RWPE2 (cell line): ENCODE data around the gene FHOD3.

ENCODE experiments used
- ATAC-seq: fragments of 200-7000 bp; cut with Tn5 transposase; 3 replicates; pipeline ENCODE4 v1.9.1; 2021; ENCODE audit warnings: low read depth
- DNase-seq: peaks from one replicate; pipeline ENCODE4 v3.0.0-alpha.2; 2020; ENCODE audit warnings: low spot score
- H3K27ac ChIP-seq: fragments of 450-650 bp; 2 replicates; pipeline ENCODE4 v1.5.1; 2017; ENCODE audit warnings: mild to moderate bottlenecking; ENCODE audit not compliant: poor library complexity, severe bottlenecking
- H3K27me3 ChIP-seq: fragments of 250-450 bp; sonication (Bioruptor Pico); 2 replicates; pipeline ENCODE4 v1.5.1; 2021; ENCODE audit warnings: mild to moderate bottlenecking, moderate library complexity; ENCODE audit not compliant: insufficient read depth, poor library complexity, severe bottlenecking
- H3K36me3 ChIP-seq: fragments of 250-450 bp; sonication (Bioruptor Pico); 2 replicates; pipeline ENCODE4 v1.5.1; 2020; ENCODE audit warnings: low read depth, mild to moderate bottlenecking, moderate library complexity
- H3K4me1 ChIP-seq: fragments of 250-450 bp; sonication (Bioruptor Pico); 2 replicates; pipeline ENCODE4 v1.5.1; 2021; ENCODE audit warnings: mild to moderate bottlenecking, moderate library complexity; ENCODE audit not compliant: insufficient read depth, poor library complexity, severe bottlenecking
- H3K4me3 ChIP-seq: fragments of 250-450 bp; sonication (Bioruptor Pico); 2 replicates; pipeline ENCODE4 v1.5.1; 2021; ENCODE audit warnings: mild to moderate bottlenecking, moderate library complexity; ENCODE audit not compliant: severe bottlenecking
- H3K9me3 ChIP-seq: fragments of 250-450 bp; sonication (Bioruptor Pico); 2 replicates; pipeline ENCODE4 v1.5.1; 2021; ENCODE audit warnings: mild to moderate bottlenecking, moderate library complexity; ENCODE audit not compliant: severe bottlenecking
- TF ChIP-seq, protein P1 (sequence below): fragments of 450-650 bp; IDR thresholded peaks from one replicate; pipeline ENCODE4 v1.5.1; 2017; ENCODE audit warnings: mild to moderate bottlenecking, moderate library complexity; ENCODE audit not compliant: poor library complexity, severe bottlenecking

FHOD3 gene

DNA sequence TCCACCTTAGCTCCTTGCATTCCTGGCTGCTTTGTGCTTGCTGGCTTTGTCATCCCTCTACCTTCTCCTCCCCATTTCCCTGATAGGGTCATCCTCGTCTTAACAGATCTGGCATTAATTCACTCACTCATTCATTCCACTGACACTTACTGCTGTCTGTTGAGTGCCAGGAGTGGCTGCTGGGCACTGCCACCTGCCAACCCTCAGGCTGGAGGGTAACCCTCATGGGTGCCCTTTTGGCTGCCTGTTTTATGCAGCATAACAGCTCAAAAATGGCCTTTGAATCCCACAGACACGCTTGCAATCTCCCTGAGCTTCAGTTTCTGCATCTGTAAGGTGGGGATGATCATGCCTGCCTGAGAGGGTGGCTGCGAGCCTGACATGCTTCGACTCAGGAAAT is 25.2 kb downstream of the FHOD3 start:
- Histone ChIP-seq H3K9me3 (peaks cover 3% of the 10 kb centered on the region), H3K4me1 (peaks cover 12% of the 10 kb centered on the region), H3K27me3 (no peaks in the 10 kb centered on the region), H3K27ac (no peak overlapping the region), H3K4me3 (no peak overlapping the region), H3K36me3 (peaks cover 3% of the 10 kb centered on the region; the same call in 1 of the 2 replicates)
- DNase-seq: no peak
- TF ChIP-seq, protein P1, sequence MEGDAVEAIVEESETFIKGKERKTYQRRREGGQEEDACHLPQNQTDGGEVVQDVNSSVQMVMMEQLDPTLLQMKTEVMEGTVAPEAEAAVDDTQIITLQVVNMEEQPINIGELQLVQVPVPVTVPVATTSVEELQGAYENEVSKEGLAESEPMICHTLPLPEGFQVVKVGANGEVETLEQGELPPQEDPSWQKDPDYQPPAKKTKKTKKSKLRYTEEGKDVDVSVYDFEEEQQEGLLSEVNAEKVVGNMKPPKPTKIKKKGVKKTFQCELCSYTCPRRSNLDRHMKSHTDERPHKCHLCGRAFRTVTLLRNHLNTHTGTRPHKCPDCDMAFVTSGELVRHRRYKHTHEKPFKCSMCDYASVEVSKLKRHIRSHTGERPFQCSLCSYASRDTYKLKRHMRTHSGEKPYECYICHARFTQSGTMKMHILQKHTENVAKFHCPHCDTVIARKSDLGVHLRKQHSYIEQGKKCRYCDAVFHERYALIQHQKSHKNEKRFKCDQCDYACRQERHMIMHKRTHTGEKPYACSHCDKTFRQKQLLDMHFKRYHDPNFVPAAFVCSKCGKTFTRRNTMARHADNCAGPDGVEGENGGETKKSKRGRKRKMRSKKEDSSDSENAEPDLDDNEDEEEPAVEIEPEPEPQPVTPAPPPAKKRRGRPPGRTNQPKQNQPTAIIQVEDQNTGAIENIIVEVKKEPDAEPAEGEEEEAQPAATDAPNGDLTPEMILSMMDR: no peak
- ATAC-seq: no peak

GRCh38 chr18:36323421-36323820 is 25.9 kb downstream of the FHOD3 start:
- TF ChIP-seq, protein P1: no peak
- DNase-seq: no peak
- Histone ChIP-seq H3K4me1 (peaks cover 12% of the 10 kb centered on the region), H3K36me3 (peaks cover 3% of the 10 kb centered on the region; the same call in 1 of the 2 replicates), H3K27ac (no peak overlapping the region), H3K27me3 (no peaks in the 10 kb centered on the region), H3K9me3 (peaks cover 3% of the 10 kb centered on the region), H3K4me3 (no peak overlapping the region)
- no peak for ATAC-seq

GRCh38 chr18:36325846-36326245 is 28.3 kb downstream of the FHOD3 start:
- H3K9me3 ChIP-seq: no peaks in the 10 kb centered on the region
- no peaks in the 10 kb centered on the region for H3K36me3 ChIP-seq
- no peak for ATAC-seq
- H3K27ac ChIP-seq: no peak overlapping the region
- TF ChIP-seq, protein P1: no peak
- peaks cover 12% of the 10 kb centered on the region for H3K4me1 ChIP-seq
- no peaks in the 10 kb centered on the region for H3K27me3 ChIP-seq
- no peak for DNase-seq
- H3K4me3 ChIP-seq: no peak overlapping the region

- no peak overlapping the region for H3K4me3 ChIP-seq
- no peaks in the 10 kb centered on the region for H3K36me3 ChIP-seq
- H3K27me3 ChIP-seq: no peaks in the 10 kb centered on the region
- H3K4me1 ChIP-seq: peaks cover 4% of the 10 kb centered on the region
- ATAC-seq (no peak), DNase-seq (no peak)
- H3K27ac ChIP-seq: no peak overlapping the region
- TF ChIP-seq, protein P1: no peak
- H3K9me3 ChIP-seq: no peaks in the 10 kb centered on the region
Observed at GRCh38 chr18:36326771-36327170, 29.3 kb downstream of the FHOD3 start.

DNA sequence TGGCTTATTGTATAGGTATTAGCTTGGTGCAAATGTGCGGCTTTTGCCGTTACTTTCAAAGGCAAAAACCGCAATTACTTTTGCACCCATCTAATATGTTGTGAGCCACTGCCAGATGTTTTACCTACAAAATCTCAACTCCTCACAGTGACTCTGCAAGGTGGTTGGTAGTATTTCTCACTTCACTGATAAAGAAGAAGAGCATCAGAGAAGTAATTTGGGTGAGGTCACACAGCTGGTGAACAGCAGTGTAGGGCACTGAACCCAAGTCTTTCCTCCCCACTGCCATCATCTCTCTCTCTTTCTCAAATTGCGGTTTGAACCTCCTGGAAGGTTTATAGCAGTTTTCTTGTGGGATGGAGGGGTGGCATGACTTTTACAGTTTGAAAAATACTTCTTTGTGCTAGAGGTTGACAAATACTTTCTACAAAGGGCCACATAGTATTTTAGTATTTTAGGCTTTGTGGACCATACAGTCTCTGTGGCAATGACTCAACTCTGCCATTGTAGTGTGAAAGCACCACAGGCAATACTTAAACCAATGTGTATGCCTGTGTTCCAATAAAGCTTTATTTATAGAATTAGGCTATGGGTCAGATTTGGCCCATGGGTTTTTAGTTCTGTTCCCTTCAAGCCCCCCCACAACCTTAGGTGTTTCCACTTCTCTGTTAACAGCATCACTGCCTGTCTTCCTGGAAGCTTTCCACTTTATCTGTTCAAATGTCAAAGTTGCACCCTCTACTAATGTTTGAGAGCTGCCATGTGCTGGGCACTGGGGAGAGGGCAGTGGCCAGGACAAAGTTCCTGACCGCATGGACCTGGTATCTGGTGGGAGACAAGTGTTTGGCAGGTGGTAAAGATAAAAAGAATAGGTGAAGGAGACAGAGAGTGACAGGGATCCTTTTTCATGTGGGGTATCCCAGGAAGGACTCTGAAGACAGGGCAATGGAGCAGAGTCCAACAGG is 30.1 kb downstream of the FHOD3 start:
- no peaks in the 10 kb centered on the region for H3K36me3 ChIP-seq
- TF ChIP-seq, protein P1: no peak
- H3K4me3 ChIP-seq: no peak overlapping the region
- H3K4me1 ChIP-seq: no peaks in the 10 kb centered on the region
- DNase-seq (no peak), ATAC-seq (no peak)
- no peaks in the 10 kb centered on the region for H3K9me3 ChIP-seq
- no peak overlapping the region for H3K27ac ChIP-seq
- no peaks in the 10 kb centered on the region for H3K27me3 ChIP-seq
